NT2/D1 (cell line): ENCODE data around the gene SORCS3.

Experiments used
- DNase-seq: peaks from one replicate; pipeline ENCODE4 v3.0.0-alpha.2; 2011; ENCODE audit warnings: low read depth, low spot score
- H3K27me3 ChIP-seq: 2 replicates; pipeline ENCODE4 v1.6.0; 2011; ENCODE audit warnings: mild to moderate bottlenecking; ENCODE audit not compliant: insufficient read length, insufficient read depth
- H3K36me3 ChIP-seq: 2 replicates; pipeline ENCODE4 v1.6.1; 2011; ENCODE audit warnings: mild to moderate bottlenecking, low read length, mixed read lengths; ENCODE audit not compliant: insufficient read depth, insufficient read length
- H3K4me1 ChIP-seq: 2 replicates; pipeline ENCODE4 v1.5.1; 2011; ENCODE audit not compliant: insufficient read depth, insufficient read length
- H3K4me3 ChIP-seq: 2 replicates; pipeline ENCODE4 v1.5.1; 2011; ENCODE audit warnings: low read depth; ENCODE audit not compliant: insufficient read length
- H3K9ac ChIP-seq: 2 replicates; pipeline ENCODE4 v1.6.0; 2011; ENCODE audit warnings: low read depth; ENCODE audit not compliant: insufficient read length
- H3K9me3 ChIP-seq: 2 replicates; pipeline ENCODE4 v1.5.1; 2011; ENCODE audit warnings: mild to moderate bottlenecking, low read length; ENCODE audit not compliant: insufficient read depth
- SUZ12 ChIP-seq: IDR thresholded peaks from 2 replicates; pipeline ENCODE4 v1.6.1; 2011; ENCODE audit not compliant: insufficient read length, insufficient read depth; ENCODE audit errors: extremely low read depth
- YY1 ChIP-seq: IDR thresholded peaks from 2 replicates; pipeline ENCODE4 v1.6.1; 2011; ENCODE audit not compliant: insufficient read length, insufficient read depth
- ZNF274 ChIP-seq: IDR thresholded peaks from 2 replicates; pipeline ENCODE4 v1.6.1; 2011; ENCODE audit warnings: mild to moderate bottlenecking, low read depth, low read length

Gene SORCS3

GRCh38 chr10:104867966-104868598 is 227.0 kb downstream of the SORCS3 start:
- H3K4me1 ChIP-seq = no peaks in the 10 kb centered on the region

GRCh38 chr10:104872691-104873090 is 231.6 kb downstream of the SORCS3 start:
- Histone ChIP-seq H3K4me3 (no peak overlapping the region), H3K27me3 (no peaks in the 10 kb centered on the region), H3K9me3 (no peaks in the 10 kb centered on the region), H3K4me1 (no peaks in the 10 kb centered on the region), H3K36me3 (no peaks in the 10 kb centered on the region), H3K9ac (no peak overlapping the region)
- DNase-seq = no peak
- TF ChIP-seq ZNF274 (no peak), YY1 (no peak), SUZ12 (no peak)

More at GRCh38 chr10:104867966-104868598, 227.0 kb downstream of the SORCS3 start:
- TF ChIP-seq YY1 (no peak), SUZ12 (no peak), ZNF274 (no peak)
- H3K36me3 ChIP-seq = no peaks in the 10 kb centered on the region
- H3K9me3 ChIP-seq = no peaks in the 10 kb centered on the region
- no peaks in the 10 kb centered on the region for H3K27me3 ChIP-seq
- DNase-seq = no peak
- no peak overlapping the region for H3K4me3 ChIP-seq
- no peak overlapping the region for H3K9ac ChIP-seq

GRCh38 chr10:104873161-104873560 is 232.1 kb downstream of the SORCS3 start:
- H3K4me3 ChIP-seq = no peak overlapping the region
- no peaks in the 10 kb centered on the region for H3K9me3 ChIP-seq
- no peak overlapping the region for H3K9ac ChIP-seq
- no peak for DNase-seq
- no peaks in the 10 kb centered on the region for H3K4me1 ChIP-seq
- H3K36me3 ChIP-seq = no peaks in the 10 kb centered on the region
- H3K27me3 ChIP-seq = no peaks in the 10 kb centered on the region
- no peak for TF ChIP-seq ZNF274

- no peaks in the 10 kb centered on the region for H3K9me3 ChIP-seq
- no peak overlapping the region for H3K4me3 ChIP-seq
Measured at GRCh38 chr10:104875561-104875960, 234.5 kb downstream of the SORCS3 start.

GRCh38 chr10:104880624-104881398 is 239.7 kb downstream of the SORCS3 start:
- no peak overlapping the region for H3K9ac ChIP-seq
- no peaks in the 10 kb centered on the region for H3K9me3 ChIP-seq

More at GRCh38 chr10:104875561-104875960, 234.5 kb downstream of the SORCS3 start:
- no peak for DNase-seq
- Histone ChIP-seq H3K9ac (no peak overlapping the region), H3K4me1 (no peaks in the 10 kb centered on the region), H3K27me3 (no peaks in the 10 kb centered on the region), H3K36me3 (no peaks in the 10 kb centered on the region)
- TF ChIP-seq SUZ12 (no peak), YY1 (no peak), ZNF274 (no peak)

GRCh38 chr10:104881740-104882139 is 240.7 kb downstream of the SORCS3 start:
- no peak for DNase-seq
- Histone ChIP-seq H3K9ac (no peak overlapping the region), H3K27me3 (no peaks in the 10 kb centered on the region), H3K36me3 (no peaks in the 10 kb centered on the region), H3K4me3 (no peak overlapping the region), H3K4me1 (no peaks in the 10 kb centered on the region), H3K9me3 (no peaks in the 10 kb centered on the region)
- TF ChIP-seq YY1 (no peak), SUZ12 (no peak), ZNF274 (no peak)

More at GRCh38 chr10:104880624-104881398, 239.7 kb downstream of the SORCS3 start:
- no peak for TF ChIP-seq SUZ12
- no peak for TF ChIP-seq YY1
- TF ChIP-seq ZNF274 = no peak
- Histone ChIP-seq H3K4me3 (no peak overlapping the region), H3K36me3 (no peaks in the 10 kb centered on the region), H3K27me3 (no peaks in the 10 kb centered on the region), H3K4me1 (no peaks in the 10 kb centered on the region)
- DNase-seq = no peak

GRCh38 chr10:104892879-104893617 is 252.0 kb downstream of the SORCS3 start:
- no peaks in the 10 kb centered on the region for H3K36me3 ChIP-seq
- no peaks in the 10 kb centered on the region for H3K4me1 ChIP-seq
- TF ChIP-seq SUZ12 (no peak), ZNF274 (no peak), YY1 (no peak)
- DNase-seq = no peak
- no peak overlapping the region for H3K4me3 ChIP-seq
- H3K9me3 ChIP-seq = 0 out of 2 replicates have a peak, but pooled peaks cover 7% of the 10 kb centered on the region
- H3K27me3 ChIP-seq = no peaks in the 10 kb centered on the region
- H3K9ac ChIP-seq = no peak overlapping the region
